ENCODE results near the gene GPR35.

- no peak for TF ChIP-seq CTCF (conservative IDR thresholded peaks at IDR 0.05; ENCODE audit: low read depth, low read length)
- no peak for TF ChIP-seq EZH2 (IDR thresholded peaks at IDR 0.05; ENCODE audit: low read length, unreplicated experiment)
Observed at GRCh38 chr2:240672701-240673190, 47.5 kb downstream of the GPR35 start.

Data from PC-3 (cell line).